Activated CD4-positive, alpha-beta T cell treated with anti-CD3 and anti-CD28 coated beads, Interleukin-2, amount 50 U/mL, for 24 hours (primary cell): ENCODE data around the gene TLE2.
A peak's percentile ranks its signal among the peaks of the same experiment; 100 is the strongest.
"Not testable (repeated sequence)": the region's sequence is repeated elsewhere in the genome, so short reads cannot be mapped to it uniquely, and the experiment has no call there.

Experiments
- DNase-seq, 2 donors: peaks; one replicate each; pipeline ENCODE4 v3.0.0-alpha.2; 2020; ENCODE audit warnings: low read depth in 1 of 2, low spot score in 1 of 2

The TLE2 gene

DNA sequence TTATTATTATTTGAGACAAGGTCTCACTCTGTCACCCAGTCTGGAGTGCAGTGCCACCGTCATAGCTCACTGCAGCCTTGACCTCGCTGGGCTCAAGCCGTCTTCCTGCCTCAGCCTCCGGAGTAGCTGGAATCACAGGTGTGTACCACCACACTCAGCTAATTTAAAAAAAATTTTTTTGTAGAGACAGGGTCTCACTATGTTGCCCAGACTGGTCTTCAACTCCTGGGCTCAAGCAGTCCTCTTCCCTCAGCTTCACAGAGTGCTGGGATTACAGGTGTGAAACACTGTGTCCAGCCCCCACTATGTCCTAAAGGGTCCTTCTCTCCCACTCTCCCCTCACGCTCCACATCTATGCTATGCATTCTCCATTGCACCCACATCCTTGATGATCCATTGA is 9.1 kb upstream of the TLE2 start:
- DNase-seq = no peak

DNA sequence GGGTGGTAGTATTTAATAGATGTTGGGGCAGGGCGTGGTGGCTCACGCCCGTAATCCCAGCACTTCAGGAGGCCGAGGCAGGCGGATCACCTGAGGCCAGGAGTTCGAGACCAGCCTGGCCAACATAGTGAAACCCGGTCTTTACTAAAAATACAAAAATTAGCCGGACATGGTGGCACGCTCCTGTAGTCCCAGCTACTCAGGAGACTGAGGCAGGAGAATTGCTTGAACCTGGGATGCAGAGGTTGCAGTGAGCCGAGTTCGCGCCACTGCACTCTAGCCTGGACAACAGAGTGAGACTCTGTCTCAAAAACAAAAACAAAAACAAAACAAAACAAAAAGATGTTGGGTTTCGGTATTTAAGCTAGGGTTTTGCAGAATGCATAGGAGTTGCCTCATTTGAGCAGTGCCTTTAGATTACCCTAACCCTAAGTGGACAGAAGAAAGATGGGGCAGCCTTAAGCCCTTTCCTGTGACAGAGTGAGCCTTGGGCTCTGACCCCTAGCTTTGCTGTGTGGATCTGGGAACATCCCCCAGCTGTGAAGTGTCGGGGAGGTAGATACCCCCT is 8.0 kb upstream of the TLE2 start:
- DNase-seq = not testable (repeated sequence)

DNA sequence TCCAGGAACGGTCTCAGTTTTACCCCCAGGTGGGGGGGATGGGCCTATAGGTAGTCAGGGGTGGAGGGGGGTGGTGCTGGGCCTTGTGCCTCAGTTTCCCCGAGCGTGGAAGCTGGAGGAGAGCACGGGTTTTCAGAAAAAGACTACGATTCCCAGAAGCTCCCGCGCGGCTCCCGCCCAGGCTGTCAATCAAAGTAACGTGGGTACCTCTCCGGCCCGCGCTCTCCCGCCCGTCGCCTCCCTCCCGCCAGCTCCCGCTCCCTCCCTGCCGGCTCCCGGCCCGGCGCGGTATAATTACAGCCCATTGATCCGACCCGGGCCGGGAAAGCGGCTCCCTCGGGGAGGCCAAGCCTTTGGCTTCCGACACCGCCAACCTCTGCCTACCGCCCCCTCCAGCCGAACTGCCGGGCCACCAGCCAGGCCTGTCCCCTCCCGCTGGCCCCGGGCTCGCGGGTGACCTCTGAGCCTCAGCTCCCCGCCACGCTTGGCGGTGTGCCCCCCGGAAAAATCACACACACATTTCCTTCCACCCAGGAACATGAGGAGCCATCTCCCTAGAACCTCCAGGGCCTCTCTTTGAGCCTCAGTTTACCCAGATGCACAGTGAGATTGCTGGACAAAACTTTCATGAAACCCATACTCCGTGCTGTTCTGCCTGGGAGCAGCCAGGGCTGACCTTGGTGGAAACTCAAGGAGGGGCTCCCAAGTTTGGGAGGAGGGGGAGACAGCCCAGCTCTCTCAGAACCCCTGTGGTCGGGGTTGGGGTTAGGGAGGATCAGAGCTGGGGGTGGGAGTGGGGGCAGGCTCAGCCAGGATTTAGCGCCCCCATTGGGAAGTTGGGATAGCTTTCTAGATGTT is 7.3 kb upstream of the TLE2 start:
- peak; percentile 72 to 78 for DNase-seq

DNA sequence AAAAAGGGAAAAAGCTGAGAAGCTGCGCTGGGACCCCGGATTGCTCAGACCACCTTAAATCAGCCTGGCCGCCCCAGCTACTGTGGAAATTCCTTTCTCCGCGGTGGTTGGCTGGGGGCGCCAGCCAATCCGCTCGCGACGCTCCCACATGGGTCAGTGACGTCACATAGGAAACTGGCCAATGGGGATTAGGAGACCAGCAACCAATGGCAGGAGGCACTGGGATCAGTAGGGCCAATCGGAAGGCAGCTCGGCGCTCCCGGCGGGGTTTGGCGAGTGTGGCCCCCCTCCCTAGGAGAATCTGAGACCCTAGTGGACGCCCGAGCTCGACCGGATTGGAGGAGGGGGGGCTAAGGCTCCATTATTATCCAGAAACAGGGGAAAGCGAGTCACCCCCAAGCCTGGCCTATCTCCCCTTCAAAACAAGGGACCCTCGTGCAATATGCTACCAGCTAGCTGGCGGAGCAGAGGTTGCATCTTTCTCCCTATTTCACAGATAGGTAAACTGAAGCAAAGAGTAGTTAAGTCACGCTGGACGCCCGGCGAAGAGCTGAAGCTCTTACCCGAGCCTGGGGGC is 6.5 kb upstream of the TLE2 start:
- peak; percentile 80 to 96 for DNase-seq

GRCh38 chr19:3034656-3035541 is 5.8 kb upstream of the TLE2 start:
- DNase-seq = peak in 1 of 2 donors; percentile 40

GRCh38 chr19:3034406-3034655 is 5.3 kb upstream of the TLE2 start:
- DNase-seq = no peak

DNA sequence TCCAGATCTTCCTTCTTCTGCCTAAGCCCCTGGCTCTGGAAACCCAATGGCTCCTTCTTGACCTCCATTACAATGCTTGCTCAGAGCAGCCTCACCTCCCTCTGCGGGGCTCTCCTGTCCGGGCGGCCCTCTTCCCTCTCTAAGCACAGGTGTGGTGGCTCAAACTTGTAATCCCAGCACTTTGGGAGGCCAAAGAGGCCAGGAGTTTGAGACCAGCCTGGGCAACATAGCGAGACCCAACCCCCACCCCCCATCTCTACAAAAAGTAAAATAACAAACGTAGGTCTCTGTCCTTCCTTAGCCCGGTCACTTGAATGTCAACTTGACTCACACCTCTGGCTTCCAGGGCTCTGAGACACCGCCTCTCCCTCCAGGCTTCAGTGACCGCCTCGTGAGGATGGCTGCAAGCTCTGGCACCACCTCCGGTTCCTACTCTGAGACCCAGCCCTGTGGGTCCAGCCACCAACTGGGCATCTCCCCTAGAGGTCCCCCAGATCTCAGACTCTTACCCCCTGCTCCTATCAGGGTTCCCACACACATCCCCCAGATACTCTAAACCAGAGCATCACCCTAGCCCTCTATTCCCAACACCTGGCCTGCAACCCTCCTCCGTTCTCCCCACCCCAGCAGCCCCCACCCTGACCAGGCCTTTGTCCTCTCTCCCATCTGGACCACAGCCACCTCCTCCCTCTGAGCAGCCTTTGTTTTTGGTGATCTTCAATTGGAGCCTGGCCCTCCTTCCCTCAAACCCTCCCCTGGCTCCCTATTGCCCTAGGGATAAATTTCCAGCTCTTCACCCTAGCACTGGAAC is 4.7 kb upstream of the TLE2 start:
- DNase-seq = no peak

GRCh38 chr19:3031607-3031867 is 2.5 kb upstream of the TLE2 start:
- no peak for DNase-seq

GRCh38 chr19:3028305-3029064 is 595 bp downstream of the TLE2 start:
- DNase-seq = no peak

GRCh38 chr19:3027981-3028304 is 1.1 kb downstream of the TLE2 start:
- no peak for DNase-seq

DNA sequence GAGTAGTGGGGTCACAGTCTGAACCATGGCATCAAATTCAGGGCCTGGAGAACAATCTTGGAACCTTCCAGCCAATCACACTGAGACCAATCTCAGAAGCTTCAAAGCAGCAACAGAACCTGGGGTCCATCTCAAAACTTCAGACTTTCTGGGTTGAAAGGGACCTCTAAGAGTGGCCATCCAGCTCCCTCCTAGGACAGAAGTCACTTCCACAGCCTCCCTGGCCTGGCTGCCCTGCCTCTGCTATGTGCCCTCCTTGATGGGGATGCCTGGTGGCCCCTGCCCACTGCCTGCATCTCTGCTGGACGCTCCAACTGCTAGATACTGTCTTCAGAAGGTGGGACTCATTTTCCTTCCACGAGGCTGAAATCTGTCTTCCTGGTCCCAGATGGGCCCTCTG is 1.8 kb downstream of the TLE2 start:
- no peak for DNase-seq

- DNase-seq = no peak
Observed at GRCh38 chr19:3026768-3027167, 2.3 kb downstream of the TLE2 start.

DNA sequence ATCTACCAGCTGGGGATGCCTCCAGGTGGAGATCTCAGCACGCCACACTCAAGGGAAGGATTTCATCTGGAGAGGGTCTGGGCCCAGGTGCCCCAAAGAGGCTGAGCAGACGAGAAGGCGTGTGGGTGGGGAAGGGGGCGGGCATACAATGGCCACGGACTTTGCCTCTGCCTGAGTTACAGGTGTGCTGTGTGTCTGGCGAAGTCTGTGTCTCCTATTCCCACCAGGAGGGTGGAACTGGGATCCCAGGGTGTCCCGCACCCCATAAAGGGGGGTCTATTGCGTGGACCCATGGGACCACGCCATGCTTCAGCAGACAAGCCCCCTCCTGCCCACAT is 3.6 kb downstream of the TLE2 start:
- no peak for DNase-seq

- no peak for DNase-seq
Observed at GRCh38 chr19:3024870-3025548, 4.1 kb downstream of the TLE2 start.

DNA sequence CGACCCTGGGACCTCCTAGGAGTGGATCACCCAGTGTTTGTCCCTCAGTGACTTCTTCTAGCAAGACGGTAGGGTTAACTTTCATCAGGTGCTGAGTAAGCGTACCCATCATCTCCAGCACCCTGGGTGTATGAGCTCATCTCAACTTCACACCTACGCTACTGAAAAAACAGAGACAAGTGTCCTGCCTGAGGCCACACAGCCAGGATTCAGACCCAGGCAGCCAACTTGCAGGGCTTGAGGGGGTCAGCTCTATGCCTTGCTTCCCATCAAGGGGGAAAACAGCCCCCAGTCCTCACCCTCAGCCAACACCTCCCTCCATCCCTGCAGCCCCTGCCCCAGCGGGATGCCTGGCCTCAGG is 4.6 kb downstream of the TLE2 start:
- peak in 1 of 2 donors; percentile 25 for DNase-seq

DNA sequence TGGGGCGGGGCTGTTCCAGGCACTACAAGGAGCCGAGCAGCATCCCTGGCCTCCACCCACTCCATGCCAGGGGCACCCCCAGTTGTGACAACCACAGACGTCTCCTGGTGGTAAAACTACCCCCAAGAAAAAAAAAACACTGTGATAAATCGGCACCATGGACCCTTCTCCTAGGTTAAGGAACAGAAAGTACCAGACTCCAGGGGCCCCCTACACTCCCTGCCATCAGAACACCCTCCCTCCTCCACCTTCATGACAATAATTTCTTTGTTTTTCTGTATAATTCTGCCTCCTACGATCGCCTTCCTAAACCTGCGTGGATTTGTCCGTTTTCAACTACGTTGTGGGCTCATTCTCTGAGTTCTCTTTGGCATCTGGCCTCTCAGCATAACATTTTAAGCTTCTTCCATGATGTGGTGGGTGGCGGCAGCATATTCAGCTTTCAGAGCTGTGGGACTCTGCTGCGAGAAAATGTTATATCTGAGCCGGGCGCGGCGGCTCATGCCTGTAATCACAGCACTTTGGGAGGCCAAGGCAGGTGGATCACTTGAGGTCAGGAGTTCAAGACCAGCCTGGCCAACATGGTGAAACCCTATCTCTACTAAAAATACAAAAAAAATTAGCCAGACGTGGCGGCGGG is 8.6 kb downstream of the TLE2 start:
- DNase-seq = no peak

- DNase-seq = no peak
Observed at GRCh38 chr19:3019211-3019854, 9.7 kb downstream of the TLE2 start.

DNA sequence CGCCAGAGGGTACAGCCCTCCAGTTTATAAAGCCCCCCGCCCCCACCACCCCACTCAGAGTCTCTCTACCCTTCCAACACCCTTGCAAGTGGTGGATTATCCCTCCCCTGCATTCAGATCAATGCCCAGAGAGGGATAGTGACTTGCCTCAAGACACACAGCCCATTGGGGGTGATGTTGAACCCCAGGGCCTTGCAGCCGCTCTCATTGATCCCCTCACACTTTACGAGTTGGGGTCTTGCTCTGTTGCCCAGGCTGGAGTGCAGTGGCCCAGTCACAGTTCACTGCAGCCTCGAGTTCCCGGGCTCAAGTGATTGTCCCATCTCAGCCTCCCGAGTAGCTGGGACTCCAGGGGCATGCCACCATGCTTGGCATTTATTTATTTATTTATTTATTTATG is 11.2 kb downstream of the TLE2 start:
- DNase-seq = no peak
